HG03558 (cell line): ENCODE results near the gene C12orf60.

Source experiments
- ATAC-seq: cut with Tn5 transposase; IDR thresholded peaks from one replicate; pipeline ENCODE4 v1.9.1; 2021; ENCODE audit warnings: moderate number of reproducible peaks; ENCODE audit not compliant: unreplicated experiment; ENCODE audit errors: extremely low read depth

C12orf60 gene

DNA sequence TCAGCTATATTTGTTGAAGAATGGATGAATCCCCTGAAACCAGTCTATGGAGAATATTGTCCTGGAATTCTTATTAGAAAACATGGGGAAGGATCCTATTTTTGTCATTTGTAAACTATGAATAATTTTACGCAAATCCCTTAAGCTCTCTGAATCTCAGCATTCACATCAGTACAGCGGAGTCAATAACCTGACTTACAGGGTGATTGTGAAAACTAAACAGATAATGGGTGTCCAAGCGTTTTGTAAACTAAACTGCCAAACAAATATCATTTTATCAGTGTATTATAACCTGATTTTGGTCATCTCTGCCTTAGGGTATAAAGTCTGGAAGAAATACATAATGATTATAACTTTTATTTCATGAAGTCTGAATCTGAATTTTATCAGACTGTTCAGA lies 29.9 kb downstream of the C12orf60 start:
- ATAC-seq: no peak

DNA sequence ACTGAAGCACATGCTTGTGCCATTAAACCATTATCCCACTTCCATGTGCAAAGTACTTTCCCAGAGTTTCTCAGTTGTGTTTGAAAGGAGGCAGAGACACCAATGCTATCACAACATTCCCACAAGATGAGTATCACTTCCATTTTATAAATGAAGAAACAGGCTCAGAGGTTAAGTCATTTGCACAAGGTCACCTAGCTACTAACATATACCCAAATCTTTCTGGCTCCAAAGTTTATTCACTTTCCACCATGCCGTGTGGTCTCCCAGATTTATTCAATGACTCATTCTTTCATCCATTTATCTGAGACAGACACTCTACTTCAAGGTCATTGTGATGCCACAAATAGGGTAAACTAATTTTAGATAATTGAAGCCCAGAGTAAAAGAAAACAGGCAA lies 30.5 kb downstream of the C12orf60 start:
- ATAC-seq: no peak

DNA sequence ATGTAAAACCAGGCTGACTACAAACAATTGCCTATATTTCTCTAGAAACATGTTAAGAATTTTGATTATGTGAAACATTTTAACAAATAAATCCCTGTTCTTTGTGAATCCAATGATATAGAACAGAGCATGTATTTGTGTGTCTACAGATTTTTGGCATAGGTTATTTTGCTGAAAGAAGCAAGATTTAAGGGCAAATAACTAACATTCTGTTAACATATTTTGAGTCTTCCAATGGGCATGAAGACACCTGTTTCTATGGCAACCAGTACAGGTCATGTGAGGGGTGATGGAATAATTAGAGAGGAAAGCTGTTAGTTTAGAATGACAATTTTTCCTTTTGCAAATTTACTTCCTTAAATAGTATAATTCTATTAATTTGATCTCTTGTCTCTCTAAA lies 31.0 kb downstream of the C12orf60 start:
- ATAC-seq: no peak

DNA sequence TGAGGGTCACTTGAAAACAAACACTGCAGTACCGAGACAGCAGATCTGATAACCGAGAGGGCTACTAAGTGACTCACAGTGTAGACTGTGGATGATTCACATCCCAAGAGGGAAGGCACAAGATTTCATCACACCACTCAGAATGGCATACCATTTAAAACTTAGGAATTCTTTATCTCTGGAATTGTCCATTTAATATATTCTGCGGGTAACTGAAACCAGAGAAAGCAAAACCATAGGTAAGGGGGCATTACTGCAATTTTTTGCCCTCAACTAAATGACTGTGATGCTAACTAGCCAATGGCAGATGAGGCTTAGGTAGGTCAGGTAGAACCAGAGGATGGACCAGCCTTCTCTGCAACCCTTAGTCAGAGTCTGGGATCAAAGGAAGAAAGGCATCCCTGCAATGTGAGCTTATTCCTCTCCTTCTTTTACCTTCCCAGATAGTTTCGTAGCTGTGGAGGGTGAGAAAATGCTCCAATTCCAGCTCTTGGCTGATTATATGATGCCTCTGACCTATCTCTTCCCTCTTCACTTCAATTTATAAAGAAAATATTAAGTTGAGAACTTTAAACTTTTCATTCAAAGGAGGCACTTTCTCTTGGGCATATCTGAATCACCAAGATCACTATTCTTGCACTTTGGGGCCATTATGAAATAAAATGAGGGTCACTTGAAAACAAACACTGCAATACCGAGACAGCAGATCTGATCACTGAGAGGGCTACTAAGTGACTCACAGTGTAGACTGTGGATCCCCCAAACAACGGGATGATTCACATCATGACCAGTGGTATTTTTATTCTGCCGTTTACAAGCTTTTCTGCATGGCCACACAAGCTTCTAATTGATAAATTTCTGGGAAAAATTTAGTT lies 33.1 kb downstream of the C12orf60 start:
- ATAC-seq: no peak

DNA sequence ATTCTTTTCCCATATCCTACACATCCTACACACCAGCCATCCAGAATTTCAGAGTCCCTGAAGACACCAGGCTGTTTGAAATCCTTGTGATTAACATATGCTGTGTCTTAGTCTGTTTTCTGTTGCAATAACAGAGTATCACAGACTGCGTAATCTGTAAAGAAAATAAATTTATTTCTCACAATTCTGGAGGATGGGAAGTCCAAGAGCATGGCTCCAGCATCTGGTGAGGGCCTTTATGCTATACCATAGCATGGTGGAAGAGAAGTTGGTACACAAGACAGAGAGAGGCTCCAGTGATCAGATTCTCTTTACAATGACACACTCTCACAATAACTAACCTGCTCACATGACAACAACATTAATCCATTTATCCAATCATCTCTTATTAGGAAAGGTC lies 35.8 kb downstream of the C12orf60 start:
- no peak for ATAC-seq

DNA sequence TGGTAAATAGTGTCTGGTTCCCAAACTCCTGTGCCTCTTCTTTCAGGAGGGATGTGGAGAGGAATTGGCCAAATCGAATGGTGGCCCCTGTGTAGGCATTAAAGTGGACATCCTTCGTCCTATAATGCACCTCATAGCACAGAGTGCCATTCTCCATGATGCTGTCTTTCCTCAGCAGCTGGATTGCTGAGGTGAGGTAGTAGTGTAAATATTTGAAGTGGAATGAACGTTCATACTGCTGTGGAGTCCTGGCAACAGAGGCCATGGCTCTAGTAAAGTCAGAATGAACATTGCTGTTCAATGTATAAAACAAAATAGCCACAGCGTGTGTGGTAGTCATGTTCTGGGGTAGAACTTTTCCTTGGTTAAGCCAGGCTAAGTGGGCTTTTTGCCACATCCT lies 37.1 kb downstream of the C12orf60 start:
- ATAC-seq: no peak

DNA sequence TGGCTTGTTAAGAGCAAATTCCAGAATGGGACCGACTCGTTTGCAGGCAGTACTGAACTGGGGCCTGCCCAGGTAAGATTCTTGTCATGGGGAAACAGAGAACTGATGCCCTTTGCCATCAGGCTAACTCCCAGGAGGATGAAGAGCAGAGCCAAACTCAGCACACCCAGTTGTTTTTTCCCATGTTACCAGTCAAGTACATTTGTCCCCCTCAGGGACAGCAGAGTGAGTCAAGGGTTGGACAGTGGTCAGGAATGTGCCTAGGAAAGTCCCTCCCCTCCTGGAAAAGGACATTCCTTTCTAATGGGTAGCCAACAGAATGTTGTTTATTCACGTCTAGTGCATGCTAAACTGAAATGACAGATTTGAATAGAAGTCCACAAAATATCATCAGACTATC lies 38.3 kb downstream of the C12orf60 start:
- no peak for ATAC-seq

DNA sequence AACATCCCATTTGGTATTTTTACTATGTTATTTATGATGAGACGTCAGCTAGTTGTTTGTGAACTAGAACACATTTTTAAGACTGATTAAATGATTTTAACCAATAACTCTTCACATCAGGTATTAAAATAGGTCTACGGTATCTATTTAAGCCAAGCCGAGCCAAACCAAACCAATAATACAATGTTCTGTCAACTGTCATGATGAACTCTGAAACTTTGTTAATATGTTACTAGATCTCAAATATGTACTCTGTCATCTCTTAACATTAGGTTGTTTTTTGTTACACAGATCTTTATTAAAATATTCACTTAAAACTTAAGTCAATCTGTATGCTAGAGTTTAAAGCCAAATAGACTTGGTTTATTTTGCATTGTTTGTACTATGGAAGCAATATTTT lies 38.8 kb downstream of the C12orf60 start:
- ATAC-seq: no peak

DNA sequence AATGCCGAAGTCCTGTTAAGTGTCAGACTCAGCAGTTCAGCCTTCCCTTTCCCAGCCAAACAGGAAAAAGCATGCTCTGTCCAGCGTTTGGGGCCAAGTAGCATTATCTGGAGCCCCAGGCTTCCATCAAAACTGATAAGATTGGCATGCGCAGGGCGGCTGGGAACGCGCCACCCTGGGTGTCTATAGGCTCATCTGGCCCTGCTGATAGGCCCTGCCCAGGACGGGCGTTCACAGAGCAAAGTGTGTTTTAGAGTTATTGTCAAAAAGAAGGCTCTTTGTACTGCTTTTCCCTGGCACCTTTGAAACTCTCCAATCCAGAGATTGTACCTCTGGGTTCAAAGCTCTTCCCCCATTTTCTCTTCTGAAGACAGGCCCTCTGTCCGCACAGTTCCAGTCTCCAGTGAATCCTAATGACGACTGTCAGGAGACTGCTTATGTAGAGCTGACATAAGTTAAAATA lies 40.0 kb downstream of the C12orf60 start, which contains the start of gene ART4:
Gene ART4 (minus strand): TSS at position 102 of the 463 bp plus-strand sequence. CDS start 413 bp downstream, outside the sequence.
- ATAC-seq: no peak

DNA sequence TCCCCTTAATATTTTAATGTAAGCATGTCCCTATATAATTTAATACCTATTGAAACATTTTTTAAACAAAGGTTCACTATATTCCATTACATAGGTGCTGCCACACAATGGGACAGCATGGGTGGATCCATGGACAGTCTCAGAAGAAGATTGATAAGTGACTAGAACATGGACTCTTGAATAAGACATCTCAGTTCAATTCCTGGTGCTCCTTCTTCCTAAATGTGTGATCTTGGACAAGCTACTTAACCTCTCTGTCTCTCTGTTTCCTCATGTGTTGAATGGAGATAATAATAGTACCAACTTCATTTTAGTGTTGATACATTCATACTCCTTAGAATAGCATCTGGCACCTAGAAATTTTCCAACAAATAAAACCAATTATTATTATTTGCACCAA lies 40.9 kb downstream of the C12orf60 start:
- ATAC-seq: no peak

DNA sequence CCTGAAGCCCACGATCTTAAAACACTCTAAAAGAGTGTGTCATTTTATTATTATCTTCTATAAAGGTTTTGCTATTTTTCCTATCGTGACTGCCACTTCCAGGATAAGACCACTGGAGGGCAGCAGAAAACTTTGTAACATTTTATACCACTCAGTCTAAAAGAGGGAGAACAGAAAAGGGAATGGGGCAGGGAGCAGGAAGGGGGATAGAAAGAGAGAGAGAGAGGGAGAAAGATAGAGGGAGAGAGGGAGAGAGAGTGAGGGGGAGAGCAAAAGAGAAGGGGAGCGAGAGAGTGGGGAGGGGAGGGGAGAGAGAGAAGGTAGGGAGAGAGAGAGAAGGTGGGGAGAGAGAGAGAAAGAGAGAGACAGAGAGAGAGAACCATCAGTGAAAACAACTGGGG lies 41.9 kb downstream of the C12orf60 start:
- ATAC-seq: no peak

DNA sequence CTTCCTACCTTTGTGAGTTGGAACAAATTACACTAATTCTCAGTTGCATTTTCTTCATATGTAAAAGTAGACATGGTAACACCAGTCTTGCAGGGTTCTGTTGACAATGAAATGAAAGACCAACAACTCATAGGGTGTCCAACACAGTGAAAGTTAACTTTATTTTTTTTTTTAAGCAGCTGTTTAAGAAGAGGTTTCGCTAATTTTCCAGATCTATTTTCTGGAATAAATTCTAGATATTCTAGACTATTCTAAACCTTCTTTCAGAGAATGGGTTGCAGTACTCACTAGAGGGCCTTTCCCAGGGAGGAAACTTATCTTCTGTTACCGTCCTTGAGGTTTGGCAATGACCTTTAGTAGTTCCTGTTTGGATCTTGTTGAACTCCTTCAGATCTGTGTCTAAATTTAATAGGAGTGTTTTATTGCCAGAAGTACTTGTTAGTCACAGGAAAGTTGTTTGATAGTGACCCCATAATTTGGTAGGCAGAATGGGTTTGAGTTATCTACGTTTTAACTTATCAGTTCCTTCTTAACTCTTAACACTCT lies 42.6 kb downstream of the C12orf60 start:
- ATAC-seq: no peak

DNA sequence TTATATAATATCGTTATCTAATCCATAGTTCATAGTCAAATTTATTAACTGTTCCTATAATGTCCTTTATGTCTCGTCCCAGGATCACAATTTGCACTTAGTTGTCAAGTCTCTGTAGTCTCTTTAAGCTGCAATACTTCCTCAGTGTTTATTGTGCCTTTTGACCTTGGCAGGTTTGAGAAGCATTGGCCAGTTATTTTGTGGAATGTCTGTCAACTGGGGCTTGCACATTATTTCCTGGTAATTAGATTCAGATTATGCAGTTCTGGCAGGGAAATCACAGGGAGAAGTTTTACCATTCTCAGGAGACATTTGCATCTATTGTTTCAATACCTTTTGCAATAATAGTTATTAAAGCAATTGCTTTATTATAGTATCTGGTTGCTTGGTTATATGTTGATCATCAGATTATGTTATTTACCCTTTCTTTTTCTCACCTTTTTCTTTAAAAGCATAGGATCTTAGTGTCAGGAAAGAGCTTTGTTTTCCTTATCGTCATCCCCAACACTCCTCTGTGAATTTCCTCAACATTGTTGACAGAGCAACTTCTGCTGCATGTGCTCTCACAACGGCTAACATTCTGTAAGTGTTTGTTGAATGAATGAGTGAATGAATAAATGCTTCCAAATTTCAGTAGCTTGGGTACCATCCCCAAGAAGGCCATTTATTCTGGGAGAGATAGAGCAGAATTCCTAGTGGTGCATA lies 43.6 kb downstream of the C12orf60 start:
- ATAC-seq: no peak

DNA sequence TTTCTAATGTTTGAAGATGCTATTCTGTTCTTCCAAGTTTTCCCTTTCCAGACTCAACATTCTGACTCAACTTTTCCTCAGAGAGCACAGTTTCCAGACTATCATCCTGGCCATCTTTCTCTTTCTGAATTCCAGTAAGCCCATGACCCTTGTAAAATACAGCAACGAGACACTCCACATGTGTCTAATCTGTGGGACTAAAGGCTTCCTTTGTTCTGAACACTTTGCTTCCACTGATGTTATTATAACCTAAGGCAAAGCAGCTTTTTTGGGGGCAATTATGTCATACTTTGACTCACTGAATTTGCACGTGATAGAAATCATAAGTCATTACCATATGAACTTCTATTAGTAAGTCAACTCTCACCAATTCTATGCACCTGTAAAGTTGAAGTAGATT lies 46.2 kb downstream of the C12orf60 start:
- no peak for ATAC-seq

DNA sequence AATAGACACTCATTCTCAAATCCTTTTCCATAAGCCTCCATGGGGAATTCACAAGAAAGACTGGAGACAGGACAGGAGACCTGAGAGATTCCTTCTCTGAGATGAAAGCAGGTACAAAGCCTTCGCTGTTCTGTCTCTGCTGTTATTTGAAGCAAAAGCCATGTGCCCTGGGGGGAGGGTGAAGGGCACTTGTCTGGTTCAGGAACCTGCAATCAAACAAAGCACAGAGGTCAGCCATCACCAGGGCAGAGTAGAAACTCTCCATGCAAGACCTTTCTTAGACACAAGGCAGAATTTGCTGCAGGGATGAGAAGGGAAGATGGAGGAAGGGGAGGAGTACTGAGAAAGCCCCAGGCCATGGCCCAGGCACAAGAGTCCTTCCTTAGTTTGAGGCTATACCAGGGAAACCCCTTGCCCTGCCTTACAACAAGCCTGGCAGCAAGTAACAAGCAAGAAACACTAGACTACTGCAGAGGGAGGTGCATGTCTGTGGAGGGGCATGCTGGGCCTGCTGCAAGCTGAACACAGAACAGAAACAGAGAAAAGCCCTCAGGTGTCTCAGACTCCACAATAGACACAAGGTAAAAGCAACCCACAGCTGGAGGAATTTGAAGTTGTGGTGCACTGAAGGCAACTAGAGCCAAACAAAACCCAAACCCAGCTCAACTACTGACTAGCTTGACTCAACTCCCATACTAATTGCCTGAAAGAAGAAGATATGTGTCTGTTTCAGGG lies 47.6 kb downstream of the C12orf60 start:
- no peak for ATAC-seq

DNA sequence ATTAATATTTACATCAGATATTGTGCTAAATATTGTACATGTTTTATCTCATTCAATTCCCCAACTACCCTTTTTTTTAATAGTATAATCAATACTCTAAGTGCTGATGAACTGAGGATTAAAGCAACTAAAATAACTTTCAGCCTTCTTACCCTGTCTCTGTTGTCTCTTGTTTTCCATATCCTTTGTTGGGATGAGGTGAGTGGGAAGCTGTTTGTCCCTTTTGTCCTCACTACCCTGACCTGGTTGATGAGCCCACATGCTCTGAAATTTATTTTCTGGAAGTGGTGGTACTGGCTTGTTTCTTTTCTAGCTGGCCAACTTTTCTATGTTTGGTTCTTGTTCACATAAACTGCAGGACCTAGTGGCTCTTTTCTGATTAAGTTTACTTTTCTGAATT lies 49.4 kb downstream of the C12orf60 start:
- ATAC-seq: no peak

DNA sequence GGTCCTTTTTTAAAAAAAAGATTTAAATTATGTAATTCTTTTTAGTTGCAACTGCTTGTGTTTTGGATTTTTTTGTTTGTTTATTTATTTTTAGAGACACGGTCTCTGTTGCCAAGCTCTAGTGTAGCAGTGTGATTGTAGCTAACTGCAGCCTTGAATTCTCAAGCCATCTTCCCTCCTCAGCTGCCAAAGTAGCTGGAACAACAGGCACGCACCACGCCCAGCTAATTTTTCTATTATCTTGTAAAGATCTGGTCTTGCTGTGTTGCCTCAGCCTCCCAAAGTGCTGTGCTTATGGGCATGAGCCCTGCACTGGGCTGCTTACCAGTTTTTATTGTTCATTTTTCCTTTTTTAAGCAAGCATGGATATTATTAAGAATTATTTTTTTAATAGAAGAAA lies 50.5 kb downstream of the C12orf60 start:
- no peak for ATAC-seq

DNA sequence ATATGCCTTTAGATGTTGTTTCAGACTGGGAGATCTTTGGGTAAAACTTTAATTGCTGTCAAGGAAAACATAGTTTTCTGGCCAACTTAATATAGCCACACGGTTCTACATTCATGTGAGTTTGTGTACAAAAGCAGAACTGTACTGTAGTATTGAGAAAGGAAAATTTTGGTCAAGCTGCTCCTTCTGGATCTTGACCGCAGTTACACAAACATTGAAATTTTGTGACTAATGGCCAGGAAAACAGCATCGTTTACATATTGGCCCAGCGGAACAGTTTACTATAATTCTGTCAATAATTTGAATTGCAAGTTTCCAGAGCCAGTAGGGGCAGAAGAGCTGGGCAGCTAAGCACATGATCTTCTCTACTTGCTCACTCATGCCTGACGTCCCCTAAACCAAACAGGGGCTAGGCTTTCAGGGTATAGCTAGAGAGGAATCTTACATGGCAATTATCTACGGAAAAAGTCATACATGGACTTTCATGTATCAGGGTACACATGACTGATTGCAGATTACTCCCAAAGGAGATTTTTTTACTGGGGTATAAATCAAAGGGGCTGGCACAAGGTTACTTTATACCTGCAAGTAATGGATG lies 51.2 kb downstream of the C12orf60 start:
- ATAC-seq: no peak

DNA sequence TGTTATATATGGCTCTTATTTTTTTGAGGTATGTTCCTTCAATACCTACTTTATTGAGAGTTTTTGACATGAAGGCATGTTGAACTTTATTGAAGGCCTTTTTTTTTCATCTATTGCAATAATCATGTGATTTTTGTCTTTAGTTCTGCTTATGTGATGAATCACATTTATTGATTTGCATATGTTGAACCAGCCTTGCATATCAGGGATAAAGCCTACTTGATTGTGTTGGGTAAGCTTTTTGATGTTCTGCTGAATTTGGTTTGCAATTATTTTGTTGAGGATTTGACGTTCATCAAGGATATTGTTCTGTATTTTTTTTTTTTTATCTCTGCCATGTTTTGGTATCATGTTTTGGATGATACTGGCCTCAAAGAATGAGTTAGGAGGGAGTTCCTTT lies 55.0 kb downstream of the C12orf60 start:
- ATAC-seq: no peak

DNA sequence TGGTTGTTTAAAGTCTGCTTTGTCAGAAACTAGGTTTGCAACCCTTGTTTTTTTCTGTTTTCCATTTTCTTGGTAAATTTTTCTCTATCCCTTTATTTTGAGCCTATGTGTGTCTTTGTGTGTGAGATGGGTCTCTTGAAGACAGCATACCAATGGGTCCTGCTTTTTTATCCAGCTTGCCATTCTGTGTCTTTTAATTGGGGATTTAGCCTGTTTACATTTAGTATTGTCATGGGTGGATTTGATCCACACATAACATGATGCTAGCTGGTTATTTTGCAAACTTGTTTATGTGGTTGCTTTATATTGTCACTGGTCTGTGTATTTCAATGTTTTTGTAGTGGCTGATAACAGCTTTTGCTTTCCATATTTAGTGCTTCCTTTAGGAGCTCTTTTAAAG lies 57.0 kb downstream of the C12orf60 start:
- ATAC-seq: no peak
